NCI-H2227 (cell line): ENCODE data around the gene SNAI1.

ENCODE experiments used
- DNase-seq: peaks from one replicate; lab custom pipeline; 2025; ENCODE audit not compliant: unreplicated experiment; lab: John Stamatoyannopoulos, UW

SNAI1 gene

DNA sequence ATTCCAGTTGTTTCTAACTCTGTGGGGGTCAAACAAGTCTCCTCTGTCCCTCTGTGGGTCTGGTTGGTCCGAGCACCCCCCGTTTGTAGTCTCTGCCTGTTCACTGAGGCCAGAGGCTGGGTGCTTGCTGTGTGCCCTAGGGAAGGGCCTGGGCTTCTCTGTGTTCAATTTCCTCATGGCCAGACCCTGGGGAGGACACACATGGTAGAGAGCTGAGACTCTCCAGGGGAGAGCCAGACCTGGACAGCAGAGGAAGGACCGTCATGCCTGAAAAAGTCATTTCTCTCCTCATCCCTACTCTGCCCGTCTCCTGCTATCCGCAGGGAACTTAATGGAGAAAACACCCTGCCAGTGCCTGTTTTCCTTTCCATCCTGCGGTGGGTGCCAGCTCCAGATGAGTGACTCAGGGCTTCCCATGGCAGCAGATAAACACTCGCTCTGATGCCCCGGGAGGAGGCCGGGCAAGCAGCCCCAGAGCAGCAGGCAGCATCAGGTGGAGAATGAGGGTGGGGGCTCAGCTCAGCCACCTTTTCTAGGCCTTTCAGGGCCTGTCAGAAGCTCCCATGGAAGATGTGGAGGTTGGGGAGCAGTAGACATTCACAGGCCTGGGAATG, 51.9 kb downstream of the SNAI1 start:
- DNase-seq = no peak

DNA sequence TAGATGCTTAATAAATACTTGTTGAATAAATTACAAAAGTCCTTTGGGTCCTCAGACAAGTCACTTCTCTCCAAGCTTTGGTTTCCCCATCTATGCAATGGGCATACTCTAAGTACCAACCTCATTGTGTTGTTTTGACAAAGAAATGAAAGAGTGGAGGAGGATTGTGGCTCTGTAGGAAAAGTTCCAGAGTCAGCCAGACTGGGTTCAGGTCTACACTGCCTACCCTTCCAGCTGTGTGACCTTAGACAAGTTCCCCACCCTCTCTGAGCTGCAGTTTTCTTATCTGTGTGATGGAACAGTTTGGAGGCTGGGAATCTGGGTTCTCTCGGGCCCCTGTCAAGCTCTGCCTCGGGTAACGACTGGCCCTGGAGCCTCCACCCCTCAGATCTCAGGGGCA, 53.9 kb downstream of the SNAI1 start:
- DNase-seq = no peak

DNA sequence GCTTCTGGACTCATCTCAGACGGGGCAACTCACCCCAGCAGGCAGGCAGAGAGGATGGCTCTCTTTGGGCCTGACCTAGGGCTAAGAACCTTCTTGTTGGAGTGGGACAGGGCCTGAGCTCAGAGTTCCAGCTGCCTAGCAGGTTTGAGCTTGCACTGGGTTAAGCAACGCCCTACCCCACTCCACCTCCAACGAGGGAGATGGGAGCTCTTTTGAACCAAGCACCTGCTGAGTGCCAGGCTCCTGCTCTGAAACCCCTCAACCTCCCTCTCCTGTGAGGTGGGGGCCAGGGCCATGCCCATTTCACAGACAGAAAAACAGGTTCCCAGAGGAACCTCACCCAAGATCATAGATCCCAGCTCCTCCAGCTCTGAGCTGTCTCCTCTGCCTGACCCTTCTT, 54.3 kb downstream of the SNAI1 start:
- no peak for DNase-seq

DNA sequence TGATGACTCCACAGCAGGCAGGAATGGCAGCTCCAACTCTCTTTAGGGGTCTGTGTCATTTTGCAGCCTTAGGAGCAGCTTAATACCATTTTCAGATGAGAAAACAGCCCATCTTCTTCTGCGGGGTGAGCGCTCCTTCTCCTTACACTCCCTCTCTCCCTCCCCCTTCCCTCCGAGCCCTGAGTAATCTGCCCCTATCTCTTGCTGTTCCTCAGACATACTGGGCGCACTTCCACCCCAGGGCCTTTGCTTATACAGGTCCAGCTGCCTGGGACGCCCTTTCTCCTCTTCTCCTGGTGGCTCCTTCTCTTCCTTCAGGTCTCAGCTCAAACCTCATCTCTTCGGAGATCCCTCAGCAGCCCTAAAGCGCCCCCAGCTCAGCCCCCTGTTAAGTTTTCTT, 54.8 kb downstream of the SNAI1 start:
- no peak for DNase-seq

DNA sequence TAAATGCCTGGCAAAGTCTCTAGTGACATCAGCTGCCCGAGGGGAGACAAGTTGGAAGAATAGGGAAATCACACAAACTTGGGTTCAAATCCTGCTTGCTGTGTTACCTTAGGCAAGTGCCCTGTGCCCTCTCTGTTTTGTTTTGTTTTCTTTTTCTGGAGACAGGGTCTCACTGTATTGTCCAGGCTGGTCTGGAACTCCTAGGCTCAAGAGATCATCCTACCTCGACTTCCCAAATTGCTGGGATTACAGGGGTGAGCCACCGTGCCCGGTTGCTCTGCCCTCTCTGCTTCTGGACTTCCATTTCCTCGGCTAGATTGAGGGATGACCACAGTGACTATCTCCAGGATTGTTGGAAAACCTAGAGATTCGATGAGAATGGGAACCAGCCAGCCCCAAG, 55.4 kb downstream of the SNAI1 start:
- no peak for DNase-seq
